ENCODE measurements around the gene HRH2.
"Not testable (repeated sequence)": the region's sequence is repeated elsewhere in the genome, so short reads cannot be mapped to it uniquely, and the experiment has no call there.

Gene HRH2

GRCh38 chr5:175650430-175651205, 7.3 kb upstream of the HRH2 start:
- not testable (repeated sequence) for DNase-seq

GRCh38 chr5:175652741-175653663, 4.9 kb upstream of the HRH2 start:
- DNase-seq: no peak

GRCh38 chr5:175653763-175654162, 4.1 kb upstream of the HRH2 start:
- no peak for DNase-seq

- no peak for DNase-seq
Observed at GRCh38 chr5:175654339-175654738, 3.5 kb upstream of the HRH2 start.

- DNase-seq: peak; percentile 5
Observed at GRCh38 chr5:175654807-175655206, 3.1 kb upstream of the HRH2 start.

GRCh38 chr5:175655411-175655810, 2.5 kb upstream of the HRH2 start:
- DNase-seq: peak; percentile 89

GRCh38 chr5:175656966-175657365, 905 bp upstream of the HRH2 start:
- DNase-seq: no peak

- peak; percentile 21 for DNase-seq
Observed at GRCh38 chr5:175658299-175659145, 651 bp downstream of the HRH2 start.

GRCh38 chr5:175659546-175660253, 1.8 kb downstream of the HRH2 start:
- DNase-seq: peak; percentile 84

- DNase-seq: no peak
Observed at GRCh38 chr5:175663186-175664184, 5.6 kb downstream of the HRH2 start.

- peak; percentile 7 for DNase-seq
Observed at GRCh38 chr5:175664723-175665122, 6.9 kb downstream of the HRH2 start.

- no peak for DNase-seq
Observed at GRCh38 chr5:175666216-175666615, 8.3 kb downstream of the HRH2 start.

- no peak for DNase-seq
Observed at GRCh38 chr5:175668006-175668405, 10.1 kb downstream of the HRH2 start.

GRCh38 chr5:175670372-175670771, 12.5 kb downstream of the HRH2 start:
- DNase-seq: no peak

GRCh38 chr5:175671013-175671412, 13.1 kb downstream of the HRH2 start:
- no peak for DNase-seq

GRCh38 chr5:175672976-175673648, 15.2 kb downstream of the HRH2 start:
- DNase-seq: no peak

- no peak for DNase-seq
Observed at GRCh38 chr5:175674731-175675346, 17.0 kb downstream of the HRH2 start.

GRCh38 chr5:175675873-175676272, 18.0 kb downstream of the HRH2 start:
- DNase-seq: no peak

- DNase-seq: no peak
Observed at GRCh38 chr5:175677571-175677970, 19.7 kb downstream of the HRH2 start.

- DNase-seq: no peak
Observed at GRCh38 chr5:175678074-175678473, 20.2 kb downstream of the HRH2 start.

All from NCI-H82 (cell line).